Lung (tissue), 12 donors: ENCODE results near the gene HMGCL. TPM values are rescaled to one million over a fixed set of nuclear protein-coding genes. Genes with fewer than 3 reads are reported as not detected.
"Not testable (repeated sequence)": the region's sequence is repeated elsewhere in the genome, so short reads cannot be mapped to it uniquely, and the experiment has no call there.

Experiments
- ATAC-seq: fragments of 200-7000 bp; cut with Tn5 transposase; one replicate; pipeline ENCODE4 v1.9.1; 2020; ENCODE audit warnings: moderate number of reproducible peaks; ENCODE audit not compliant: insufficient read depth, low FRiP score
- DNase-seq, 3 donors: peaks; one replicate each; pipeline ENCODE4 v3.0.0-alpha.2; 2013 to 2017
- H3K27ac ChIP-seq, 2 donors: one replicate each; pipeline ENCODE4 v1.5.1; 2013; ENCODE audit warnings: mild to moderate bottlenecking in 2 of 2, moderate library complexity in 2 of 2, control low read depth in 1 of 2, inconsistent platforms in 1 of 2, low read depth in 1 of 2, low read length in 1 of 2
- H3K27me3 ChIP-seq, 3 donors: one replicate each; pipeline ENCODE4 v1.5.1; 2013; ENCODE audit warnings: low read length in 2 of 3; ENCODE audit not compliant: control insufficient read depth in 3 of 3, insufficient read depth in 3 of 3
- H3K36me3 ChIP-seq, 4 donors: one replicate each; pipeline ENCODE4 v1.5.1; 2013; ENCODE audit warnings: low read length in 4 of 4, mild to moderate bottlenecking in 1 of 4, moderate library complexity in 1 of 4; ENCODE audit not compliant: control insufficient read depth in 4 of 4, insufficient read depth in 4 of 4
- H3K4me1 ChIP-seq, 5 donors: one replicate each; pipeline ENCODE4 v1.5.1; 2013; ENCODE audit warnings: low read length in 5 of 5, mild to moderate bottlenecking in 2 of 5, moderate library complexity in 1 of 5; ENCODE audit not compliant: control insufficient read depth in 5 of 5, insufficient read depth in 5 of 5
- H3K4me3 ChIP-seq: one replicate; pipeline ENCODE4 v1.5.1; 2013; ENCODE audit warnings: mild to moderate bottlenecking, control low read depth, moderate library complexity
- H3K9ac ChIP-seq, 2 donors: one replicate each; pipeline ENCODE4 v1.5.1; 2013; ENCODE audit warnings: low read length in 2 of 2, control low read depth in 1 of 2; ENCODE audit not compliant: insufficient read depth in 1 of 2
- H3K9me3 ChIP-seq, 4 donors: one replicate each; pipeline ENCODE4 v1.5.1; 2013; ENCODE audit warnings: low read length in 3 of 4, mild to moderate bottlenecking in 1 of 4, moderate library complexity in 1 of 4; ENCODE audit not compliant: control insufficient read depth in 4 of 4, insufficient read depth in 3 of 4
- CTCF ChIP-seq: IDR thresholded peaks from 2 replicates; pipeline ENCODE4 v1.5.1; 2012; ENCODE audit warnings: mild to moderate bottlenecking; ENCODE audit errors: control extremely low read depth, extremely low read depth
- WGBS, 2 donors: extraction: QIAGEN DNeasy Blood & Tissue Kit; methylation state at CpG; one replicate each; pipeline ENCODE4 v1.1.7; 2013; 5-methylcytosine and 5-hydroxymethylcytosine counted together
- polyA plus RNA-seq, 2 donors: library from polyadenylated mRNA; stranded (reverse); fragments of 200-250 nt; gene quantifications; one replicate each; pipeline ENCODE4 v1.2.1, GENCODE V29; 2013
- total RNA-seq, 2 donors: library from RNA; depleted of rRNA in 1 of 2; stranded (reverse); fragments of >200 nt in 1 of 2; gene quantifications; one replicate each; pipeline ENCODE4 v1.2.1, GENCODE V29; 2014 to 2021
- donor health status: control.
- donor health status: control.
- donor health status: Bipolar disorder and iron deficiency.
- donor health status: healthy.
- donor health status: DM: yes; HTN: yes; CAD: no.

HMGCL gene
- total and polyA plus RNA-seq, 4 donors = 33.3 to 47.6 (median 43.9) TPM

- no peak for TF ChIP-seq CTCF
- H3K27ac ChIP-seq = no peak overlapping the region
- peaks cover 0 to 6% (median 0%) of the 10 kb centered on the region in 3 donors for H3K27me3 ChIP-seq
- no peak overlapping the region for H3K4me3 ChIP-seq
- H3K9ac ChIP-seq = no peak overlapping the region
- no peaks in the 10 kb centered on the region for H3K9me3 ChIP-seq
- ATAC-seq (no peak), DNase-seq (no peak)
- WGBS, 2 donors = 51 to 62% methylated on average over 3 of the region's 3 CpGs
- peaks cover 0 to 3% (median 0%) of the 10 kb centered on the region in 5 donors for H3K4me1 ChIP-seq
- H3K36me3 ChIP-seq = no peaks in the 10 kb centered on the region
Observed at GRCh38 chr1:23836037-23836436, 10.8 kb upstream of the HMGCL start.

- H3K4me1 ChIP-seq, H3K27me3 ChIP-seq, H3K27ac ChIP-seq, H3K9me3 ChIP-seq, H3K9ac ChIP-seq, H3K36me3 ChIP-seq, DNase-seq, ATAC-seq, H3K4me3 ChIP-seq: not testable (repeated sequence)
- 87 to 91% methylated on average over 6 of the region's 6 CpGs for WGBS, 2 donors
Observed at GRCh38 chr1:23834156-23834555, 8.9 kb upstream of the HMGCL start.

- Histone ChIP-seq H3K36me3 (no peaks in the 10 kb centered on the region), H3K4me1 (peaks cover 0 to 9% (median 0%) of the 10 kb centered on the region in 5 donors), H3K27ac (no peak overlapping the region), H3K27me3 (peaks cover 0 to 3% (median 0%) of the 10 kb centered on the region in 3 donors), H3K9me3 (no peaks in the 10 kb centered on the region), H3K9ac (no peak overlapping the region), H3K4me3 (no peak overlapping the region)
- WGBS, 2 donors = 81 to 86% methylated on average over 1 of the region's 1 CpG
- no peak for ATAC-seq
- no peak for DNase-seq
- no peak for TF ChIP-seq CTCF
Observed at GRCh38 chr1:23827717-23828116, 2.5 kb upstream of the HMGCL start.

GRCh38 chr1:23826590-23826989 is 1.4 kb upstream of the HMGCL start:
- DNase-seq, ATAC-seq, H3K9ac ChIP-seq, H3K4me3 ChIP-seq, H3K27me3 ChIP-seq, H3K9me3 ChIP-seq, H3K27ac ChIP-seq, H3K4me1 ChIP-seq, H3K36me3 ChIP-seq: not testable (repeated sequence)
- 96 to 98% methylated on average over 13 of the region's 13 CpGs for WGBS, 2 donors
